HEK293 (cell line): ENCODE measurements around the gene MTFMT.
"Not testable (repeated sequence)": the region's sequence is repeated elsewhere in the genome, so short reads cannot be mapped to it uniquely, and the experiment has no call there.

ENCODE experiments used
- CTCF ChIA-PET: fragments of 350-600 bp; formaldehyde crosslinking; extraction: SDS; loops from one replicate; lab custom pipeline; 2021; ENCODE audit warnings: antibody characterized with exemption; lab: Yijun Ruan, JAX
- POLR2A ChIA-PET: fragments of 300-600 bp; formaldehyde crosslinking; extraction: SDS; loops from one replicate; lab custom pipeline; 2020; ENCODE audit warnings: antibody characterized with exemption, inconsistent platforms; lab: Yijun Ruan, JAX
- H3K27ac ChIP-seq: fragments of 200-500 bp; sonication (Bioruptor generic); 2 replicates; pipeline ENCODE4 v1.5.1; 2014; ENCODE audit warnings: low read depth, low read length, control low read depth, inconsistent platforms; ENCODE audit errors: extremely low read depth
- H3K36me3 ChIP-seq, 2 experiments: fragments of 200-500 bp in 1 of 2; sonication (Bioruptor generic) in 1 of 2; 1 replicate in 1 of 2; 2 replicates in 1 of 2; pipeline ENCODE4 v1.5.1; 2014 to 2017; ENCODE audit warnings: inconsistent platforms in 2 of 2, low read length in 2 of 2; ENCODE audit not compliant: control insufficient read depth in 2 of 2, insufficient read depth in 1 of 2
- H3K4me1 ChIP-seq: fragments of 200-500 bp; sonication (Bioruptor generic); 2 replicates; pipeline ENCODE4 v1.5.1; 2014; ENCODE audit warnings: mild to moderate bottlenecking, low read length, inconsistent platforms; ENCODE audit not compliant: control insufficient read depth, insufficient read depth
- H3K4me3 ChIP-seq: 2 replicates; pipeline ENCODE4 v1.5.1; 2011; ENCODE audit warnings: low read depth, mild to moderate bottlenecking, control low read depth, low read length, moderate library complexity
- H3K9me3 ChIP-seq: fragments of 200-500 bp; sonication (Bioruptor generic); 2 replicates; pipeline ENCODE4 v1.5.1; 2014; ENCODE audit warnings: low read depth, low read length, inconsistent platforms; ENCODE audit not compliant: control insufficient read depth, insufficient read depth
- GLI2 ChIP-seq: fragments of 450-650 bp; formaldehyde crosslinking; IDR thresholded peaks from 2 replicates; pipeline ENCODE4; 2017; ENCODE audit warnings: missing biosample characterization, missing genetic modification characterization, low read depth, borderline replicate concordance
- GLI4 ChIP-seq: fragments of 450-650 bp; formaldehyde crosslinking; IDR thresholded peaks from 2 replicates; pipeline ENCODE4 v1.5.1; 2016; ENCODE audit warnings: missing biosample characterization, missing genetic modification characterization
- HOXC10 ChIP-seq: sonication (generic); formaldehyde crosslinking; IDR thresholded peaks from 2 replicates; pipeline ENCODE4 v1.8.1; 2023; ENCODE audit warnings: mild to moderate bottlenecking, missing genetic modification reagents
- HOXD13 ChIP-seq: sonication (generic); formaldehyde crosslinking; IDR thresholded peaks from 2 replicates; pipeline ENCODE4 v1.8.0; 2022; ENCODE audit warnings: missing genetic modification reagents, borderline replicate concordance
- KLF16 ChIP-seq: fragments of 450-650 bp; formaldehyde crosslinking; IDR thresholded peaks from 2 replicates; pipeline ENCODE4 v1.5.1; 2017; ENCODE audit warnings: missing biosample characterization, missing genetic modification characterization
- KLF7 ChIP-seq: fragments of 450-650 bp; formaldehyde crosslinking; IDR thresholded peaks from 2 replicates; pipeline ENCODE4 v1.5.1; 2016; ENCODE audit warnings: missing biosample characterization, missing genetic modification characterization, borderline replicate concordance
- KLF9 ChIP-seq: fragments of 450-650 bp; formaldehyde crosslinking; IDR thresholded peaks from 2 replicates; pipeline ENCODE4 v1.5.1; 2016; ENCODE audit warnings: missing biosample characterization, missing genetic modification characterization, low read depth
- SALL2 ChIP-seq: fragments of 450-650 bp; formaldehyde crosslinking; IDR thresholded peaks from 2 replicates; pipeline ENCODE4 v1.5.0; 2017; ENCODE audit warnings: missing biosample characterization, mild to moderate bottlenecking, missing genetic modification characterization, borderline replicate concordance
- SCRT1 ChIP-seq: fragments of 450-650 bp; formaldehyde crosslinking; IDR thresholded peaks from 2 replicates; pipeline ENCODE4 v1.5.1; 2016; ENCODE audit warnings: missing biosample characterization, missing genetic modification characterization, borderline replicate concordance
- SP7 ChIP-seq: fragments of 450-650 bp; formaldehyde crosslinking; IDR thresholded peaks from 2 replicates; pipeline ENCODE4 v1.5.1; 2016; ENCODE audit warnings: missing biosample characterization, missing genetic modification characterization
- TCF7L2 ChIP-seq: IDR thresholded peaks from 2 replicates; pipeline ENCODE4 v1.6.1; 2011; ENCODE audit warnings: low read depth, mild to moderate bottlenecking, inconsistent platforms, low read length, moderate library complexity, borderline replicate concordance
- ZBTB1 ChIP-seq: fragments of 450-650 bp; formaldehyde crosslinking; IDR thresholded peaks from 2 replicates; pipeline ENCODE4 v1.5.1; 2016; ENCODE audit warnings: missing biosample characterization, missing genetic modification characterization
- ZBTB7A ChIP-seq: fragments of 450-650 bp; formaldehyde crosslinking; IDR thresholded peaks from 2 replicates; pipeline ENCODE4 v1.5.1; 2016; ENCODE audit warnings: low read depth, missing biosample characterization, missing genetic modification characterization
- ZEB2 ChIP-seq: fragments of 450-650 bp; formaldehyde crosslinking; IDR thresholded peaks from 2 replicates; pipeline ENCODE4 v1.5.1; 2016; ENCODE audit warnings: missing biosample characterization, missing genetic modification characterization
- ZNF114 ChIP-seq: fragments of 450-650 bp; formaldehyde crosslinking; IDR thresholded peaks from 2 replicates; pipeline ENCODE4 v1.5.0; 2017; ENCODE audit warnings: missing biosample characterization, missing genetic modification characterization
- ZNF132 ChIP-seq: fragments of 450-650 bp; formaldehyde crosslinking; IDR thresholded peaks from 2 replicates; pipeline ENCODE4 v1.5.1; 2017; ENCODE audit warnings: missing biosample characterization, missing genetic modification characterization, borderline replicate concordance
- ZNF211 ChIP-seq: fragments of 450-650 bp; formaldehyde crosslinking; IDR thresholded peaks from 2 replicates; pipeline ENCODE4 v1.5.1; 2016; ENCODE audit warnings: low read depth, missing biosample characterization, missing genetic modification characterization
- ZNF266 ChIP-seq: fragments of 450-650 bp; formaldehyde crosslinking; IDR thresholded peaks from 2 replicates; pipeline ENCODE4 v1.5.1; 2016; ENCODE audit warnings: missing biosample characterization, missing genetic modification characterization, low read depth
- ZNF324 ChIP-seq: fragments of 450-650 bp; formaldehyde crosslinking; IDR thresholded peaks from 2 replicates; pipeline ENCODE4 v1.5.1; 2016; ENCODE audit warnings: missing biosample characterization, missing genetic modification characterization
- ZNF341 ChIP-seq: fragments of 450-650 bp; formaldehyde crosslinking; IDR thresholded peaks from 2 replicates; pipeline ENCODE4; 2016; ENCODE audit warnings: low read depth, missing biosample characterization, missing genetic modification characterization
- ZNF366 ChIP-seq: fragments of 450-650 bp; formaldehyde crosslinking; conservative IDR thresholded peaks from 2 replicates; pipeline ENCODE4 v1.5.1; 2016; ENCODE audit warnings: missing biosample characterization, missing genetic modification characterization
- ZNF514 ChIP-seq: fragments of 450-650 bp; formaldehyde crosslinking; IDR thresholded peaks from 2 replicates; pipeline ENCODE4 v1.5.1; 2016; ENCODE audit warnings: missing biosample characterization, missing genetic modification characterization
- ZNF596 ChIP-seq: fragments of 450-650 bp; IDR thresholded peaks from 2 replicates; pipeline ENCODE4 v1.5.0; 2018; ENCODE audit warnings: missing biosample characterization, mild to moderate bottlenecking, missing genetic modification characterization, moderate library complexity
- ZNF621 ChIP-seq: fragments of 450-650 bp; formaldehyde crosslinking; IDR thresholded peaks from 2 replicates; pipeline ENCODE4 v1.5.1; 2017; ENCODE audit warnings: missing biosample characterization, missing genetic modification characterization
- ZNF658 ChIP-seq: fragments of 450-650 bp; formaldehyde crosslinking; IDR thresholded peaks from 2 replicates; pipeline ENCODE4; 2016; ENCODE audit warnings: missing biosample characterization, missing genetic modification characterization
- ZNF677 ChIP-seq: fragments of 450-650 bp; IDR thresholded peaks from 2 replicates; pipeline ENCODE4 v1.5.0; 2018; ENCODE audit warnings: missing biosample characterization, mild to moderate bottlenecking, missing genetic modification characterization, moderate library complexity
- ZNF701 ChIP-seq: fragments of 450-650 bp; formaldehyde crosslinking; IDR thresholded peaks from 2 replicates; pipeline ENCODE4 v1.5.1; 2016; ENCODE audit warnings: missing biosample characterization, missing genetic modification characterization
- ZNF768 ChIP-seq: fragments of 450-650 bp; formaldehyde crosslinking; IDR thresholded peaks from 2 replicates; pipeline ENCODE4 v1.5.1; 2018; ENCODE audit warnings: missing biosample characterization, mild to moderate bottlenecking, missing genetic modification characterization
- TF ChIP-seq, protein P1 (sequence below): IDR thresholded peaks from 2 replicates; pipeline ENCODE4 v1.6.1; 2011; ENCODE audit warnings: mild to moderate bottlenecking, low read depth, low read length, borderline replicate concordance
- TF ChIP-seq, protein P2 (sequence below): fragments of 450-650 bp; formaldehyde crosslinking; IDR thresholded peaks from 2 replicates; pipeline ENCODE4 v1.5.1; 2017; ENCODE audit warnings: missing biosample characterization, mild to moderate bottlenecking, missing genetic modification characterization, moderate library complexity
- TF ChIP-seq, protein P3 (sequence below): fragments of 450-650 bp; formaldehyde crosslinking; IDR thresholded peaks from 2 replicates; pipeline ENCODE4 v1.5.1; 2016; ENCODE audit warnings: missing biosample characterization, missing genetic modification characterization

Gene MTFMT

DNA sequence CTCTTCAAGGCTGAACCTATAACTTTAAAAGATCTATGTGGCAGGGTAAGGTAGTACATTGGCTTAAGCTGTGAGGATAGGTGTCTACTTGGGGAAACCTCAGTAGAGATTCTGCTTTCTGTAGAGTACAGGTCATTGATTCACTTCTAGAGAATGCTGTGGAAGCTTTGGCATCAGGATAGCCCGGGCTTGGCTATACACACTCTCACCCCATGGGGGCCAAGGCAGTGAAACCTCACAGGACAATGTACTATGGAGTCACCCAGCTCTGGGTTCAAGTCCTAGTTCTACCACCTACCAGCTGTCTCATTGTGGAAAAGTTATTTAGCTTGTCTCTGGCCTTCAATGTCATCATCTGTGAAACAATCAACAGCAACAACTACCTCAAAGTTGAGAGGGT, 9.0 kb downstream of the MTFMT start (continued):
- TF ChIP-seq ZNF658 (tag by site-specific recombination) (no peak), GLI4 (tag by site-specific recombination) (no peak), ZNF266 (tag by site-specific recombination) (no peak), ZNF701 (tag by site-specific recombination) (no peak), SCRT1 (no peak), TCF7L2 (no peak), ZEB2 (no peak), HOXD13 (CRISPR knock-in tag) (no peak)
- TF ChIP-seq, protein P1, sequence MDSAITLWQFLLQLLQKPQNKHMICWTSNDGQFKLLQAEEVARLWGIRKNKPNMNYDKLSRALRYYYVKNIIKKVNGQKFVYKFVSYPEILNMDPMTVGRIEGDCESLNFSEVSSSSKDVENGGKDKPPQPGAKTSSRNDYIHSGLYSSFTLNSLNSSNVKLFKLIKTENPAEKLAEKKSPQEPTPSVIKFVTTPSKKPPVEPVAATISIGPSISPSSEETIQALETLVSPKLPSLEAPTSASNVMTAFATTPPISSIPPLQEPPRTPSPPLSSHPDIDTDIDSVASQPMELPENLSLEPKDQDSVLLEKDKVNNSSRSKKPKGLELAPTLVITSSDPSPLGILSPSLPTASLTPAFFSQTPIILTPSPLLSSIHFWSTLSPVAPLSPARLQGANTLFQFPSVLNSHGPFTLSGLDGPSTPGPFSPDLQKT, result no peak
- TF ChIP-seq, all 188 proteins: peak for 0

DNA sequence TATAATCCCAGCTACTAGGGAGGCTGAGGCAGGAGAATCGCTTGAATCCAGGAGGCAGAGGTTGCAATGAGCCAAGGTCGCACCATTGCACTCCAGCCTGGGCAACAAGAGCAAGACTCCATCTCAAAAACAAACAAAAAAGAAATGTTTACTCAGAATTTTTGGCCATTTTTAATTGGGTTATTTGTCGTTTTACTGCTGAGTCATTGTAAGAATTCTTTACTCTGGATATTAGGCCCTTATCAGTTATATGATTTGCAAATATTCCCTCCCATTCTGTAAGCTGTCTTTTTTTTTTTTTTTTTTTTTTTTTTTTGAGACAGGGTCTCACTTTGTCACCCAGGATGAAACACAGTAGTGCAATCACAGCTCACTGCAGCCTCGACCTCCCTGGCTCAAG, 18.2 kb downstream of the MTFMT start:
- H3K27ac ChIP-seq, H3K9me3 ChIP-seq, H3K4me3 ChIP-seq, CTCF ChIA-PET, H3K4me1 ChIP-seq: not testable (repeated sequence)
- POLR2A ChIA-PET, result interaction anchor here (0.6 kb wide), 1 partner anchor 264 kb away, joined by 3 read pairs; no protein-coding TSS in a partner anchor
- peaks cover 23 to 43% of the 10 kb centered on the region in 2 experiments; a peak in 2 of 3 replicates for H3K36me3 ChIP-seq

DNA sequence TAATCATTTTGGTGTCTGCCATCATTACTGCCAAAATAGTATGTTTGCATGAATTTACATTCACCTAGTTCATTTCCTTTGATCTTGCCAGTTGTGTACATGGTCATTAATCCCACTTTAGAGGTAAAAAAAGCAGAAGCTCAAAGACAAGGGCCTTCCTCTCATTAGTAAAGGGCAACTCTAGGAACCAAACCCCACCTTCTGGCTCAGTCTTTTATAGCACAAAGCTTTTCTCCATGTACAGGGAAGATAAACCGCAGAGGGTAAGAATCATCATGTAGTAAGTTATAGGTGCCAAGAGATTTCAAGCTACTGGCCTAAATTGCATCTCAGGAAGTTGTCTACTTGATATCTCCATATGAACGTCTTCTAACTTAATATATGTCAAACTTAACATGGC, 20.5 kb downstream of the MTFMT start:
- CTCF ChIA-PET, result interaction anchor here (0.6 to 1.0 kb wide), 4 partner anchors 19 to 278 kb away, joined by 3 read pairs; no protein-coding TSS in a partner anchor
- peaks cover 13 to 38% of the 10 kb centered on the region in 2 experiments; a peak in 2 of 3 replicates for H3K36me3 ChIP-seq

DNA sequence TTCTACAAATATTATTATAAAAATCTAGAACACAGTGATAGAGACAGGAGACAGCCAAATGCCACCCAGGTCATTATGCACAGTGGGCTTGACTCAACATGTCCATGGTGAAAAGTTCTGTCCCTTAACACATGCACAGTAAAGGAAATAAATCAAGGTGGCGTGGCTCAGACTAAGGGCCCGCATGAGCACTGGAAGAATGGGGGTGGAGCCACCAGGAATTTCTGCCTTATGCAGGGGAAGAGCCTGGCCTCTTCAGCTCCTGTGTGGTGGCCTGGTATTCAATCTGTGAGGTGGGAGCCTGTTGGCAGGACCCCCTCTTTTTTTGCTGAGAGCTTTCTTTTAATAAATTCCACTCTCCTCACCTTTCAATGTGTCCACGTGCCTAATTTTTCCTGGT, 22.6 kb downstream of the MTFMT start:
- H3K27ac ChIP-seq, result no peak overlapping the region
- H3K4me3 ChIP-seq, result no peak overlapping the region
- POLR2A ChIA-PET, result interaction anchor here (0.7 kb wide), 1 partner anchor 109 kb away, joined by 10 read pairs; no protein-coding TSS in a partner anchor
- CTCF ChIA-PET, result no interaction called here
- no peaks in the 10 kb centered on the region for H3K4me1 ChIP-seq
- H3K9me3 ChIP-seq, result no peaks in the 10 kb centered on the region
- TF ChIP-seq KLF16 (tag by site-specific recombination) (no peak), ZNF701 (tag by site-specific recombination) (no peak), ZNF114 (tag by site-specific recombination) (no peak), ZNF366 (tag by site-specific recombination) (no peak), ZNF621 (no peak), ZBTB7A (tag by site-specific recombination) (no peak), ZNF132 (tag by site-specific recombination) (no peak), ZNF768 (no peak), ZNF211 (no peak), SALL2 (tag by site-specific recombination) (no peak), SP7 (tag by site-specific recombination) (no peak), KLF9 (no peak)
- TF ChIP-seq, protein P1, result no peak
- TF ChIP-seq, protein P2, sequence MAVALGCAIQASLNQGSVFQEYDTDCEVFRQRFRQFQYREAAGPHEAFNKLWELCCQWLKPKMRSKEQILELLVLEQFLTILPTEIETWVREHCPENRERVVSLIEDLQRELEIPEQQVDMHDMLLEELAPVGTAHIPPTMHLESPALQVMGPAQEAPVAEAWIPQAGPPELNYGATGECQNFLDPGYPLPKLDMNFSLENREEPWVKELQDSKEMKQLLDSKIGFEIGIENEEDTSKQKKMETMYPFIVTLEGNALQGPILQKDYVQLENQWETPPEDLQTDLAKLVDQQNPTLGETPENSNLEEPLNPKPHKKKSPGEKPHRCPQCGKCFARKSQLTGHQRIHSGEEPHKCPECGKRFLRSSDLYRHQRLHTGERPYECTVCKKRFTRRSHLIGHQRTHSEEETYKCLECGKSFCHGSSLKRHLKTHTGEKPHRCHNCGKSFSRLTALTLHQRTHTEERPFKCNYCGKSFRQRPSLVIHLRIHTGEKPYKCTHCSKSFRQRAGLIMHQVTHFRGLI, result no peak
- TF ChIP-seq, all 188 proteins: peak for 0
- H3K36me3 ChIP-seq, result peaks cover 8 to 28% of the 10 kb centered on the region in 2 experiments; a peak in 2 of 3 replicates

More for the DNA sequence above, 20.5 kb downstream of the MTFMT start:
- POLR2A ChIA-PET, result no interaction called here
- no peak for TF ChIP-seq ZNF341 (tag by site-specific recombination)
- TF ChIP-seq ZNF677 (tag by site-specific recombination), result no peak
- TF ChIP-seq ZNF768, result no peak
- TF ChIP-seq GLI2, result no peak
- TF ChIP-seq, protein P3, sequence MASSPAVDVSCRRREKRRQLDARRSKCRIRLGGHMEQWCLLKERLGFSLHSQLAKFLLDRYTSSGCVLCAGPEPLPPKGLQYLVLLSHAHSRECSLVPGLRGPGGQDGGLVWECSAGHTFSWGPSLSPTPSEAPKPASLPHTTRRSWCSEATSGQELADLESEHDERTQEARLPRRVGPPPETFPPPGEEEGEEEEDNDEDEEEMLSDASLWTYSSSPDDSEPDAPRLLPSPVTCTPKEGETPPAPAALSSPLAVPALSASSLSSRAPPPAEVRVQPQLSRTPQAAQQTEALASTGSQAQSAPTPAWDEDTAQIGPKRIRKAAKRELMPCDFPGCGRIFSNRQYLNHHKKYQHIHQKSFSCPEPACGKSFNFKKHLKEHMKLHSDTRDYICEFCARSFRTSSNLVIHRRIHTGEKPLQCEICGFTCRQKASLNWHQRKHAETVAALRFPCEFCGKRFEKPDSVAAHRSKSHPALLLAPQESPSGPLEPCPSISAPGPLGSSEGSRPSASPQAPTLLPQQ (tag by site-specific recombination), result no peak
- no peak for TF ChIP-seq GLI4 (tag by site-specific recombination)
- no peak for TF ChIP-seq ZBTB1 (tag by site-specific recombination)
- no peak for TF ChIP-seq HOXC10 (CRISPR knock-in tag)
- no peak for TF ChIP-seq ZNF324 (tag by site-specific recombination)
- TF ChIP-seq HOXD13 (CRISPR knock-in tag), result no peak
- no peak for TF ChIP-seq ZNF514 (tag by site-specific recombination)
- no peak for TF ChIP-seq KLF7 (tag by site-specific recombination)
- TF ChIP-seq SALL2 (tag by site-specific recombination), result no peak
- TF ChIP-seq ZNF596 (tag by site-specific recombination), result no peak
- Histone ChIP-seq H3K27ac (no peak overlapping the region), H3K4me1 (no peaks in the 10 kb centered on the region), H3K9me3 (no peaks in the 10 kb centered on the region), H3K4me3 (no peak overlapping the region)
